Measurements from ENCODE around the gene PARS2.

Gene PARS2

DNA sequence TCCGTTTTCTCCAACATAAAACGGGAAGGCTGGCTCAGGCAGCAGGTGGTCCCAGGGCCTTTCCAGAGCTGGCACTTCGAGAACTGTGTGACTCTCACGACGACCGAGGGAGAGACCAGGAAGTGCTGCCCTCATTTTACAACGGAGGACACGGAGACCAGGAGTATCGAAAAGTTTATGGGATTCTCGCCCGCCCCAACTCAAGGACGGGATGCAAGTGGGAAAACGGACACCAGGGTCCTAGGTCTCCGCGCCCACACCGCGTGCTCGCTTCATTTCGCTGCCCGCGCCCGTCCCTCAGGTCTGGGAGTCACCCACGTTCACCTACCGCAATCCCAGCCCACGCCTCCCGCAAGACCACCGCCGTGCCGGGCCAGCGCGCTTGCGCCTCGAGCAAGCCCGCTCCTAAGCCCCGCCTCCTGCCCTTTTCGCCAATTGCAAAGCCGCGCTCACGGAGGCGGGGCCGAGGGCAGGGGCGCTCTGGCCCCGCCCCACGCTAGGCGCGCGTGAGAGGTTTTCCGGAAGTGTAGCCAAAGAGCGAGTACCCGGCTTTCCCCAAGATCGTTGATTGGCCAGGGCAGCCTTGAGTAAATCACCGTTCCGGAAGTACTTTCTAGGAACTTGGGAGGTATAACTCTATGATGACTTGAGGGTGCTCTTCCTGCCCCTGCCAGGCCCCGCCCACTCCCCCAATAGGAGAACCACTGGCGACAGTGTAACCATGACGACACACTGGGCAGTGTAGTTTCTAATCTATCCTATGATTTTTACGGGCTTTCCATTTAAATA, at the start of gene PARS2:
Gene PARS2, minus strand, starts transcription at position 391 of the 789 bp plus-strand sequence. CDS start 5,362 bp downstream, outside the sequence.
- Histone ChIP-seq H3K4me3 (ENCODE audit: low read depth in 1 of 2, low read length in 1 of 2) (peak within 1 kb of the TSS; percentile 86 to 95), H3K27ac (peak within 1 kb of the TSS; percentile 52), H3K9me3 (no peaks in the 10 kb centered on the region), H3K4me1 (ENCODE audit: control insufficient read depth in 1 of 2, insufficient read depth in 1 of 2, low read depth in 1 of 2, low read length in 1 of 2) (peaks cover 13 to 16% of the 10 kb centered on the region in 2 experiments), H3K36me3 (no peaks in the 10 kb centered on the region), H3K27me3 (no peaks in the 10 kb centered on the region)
- TF ChIP-seq, protein P1, sequence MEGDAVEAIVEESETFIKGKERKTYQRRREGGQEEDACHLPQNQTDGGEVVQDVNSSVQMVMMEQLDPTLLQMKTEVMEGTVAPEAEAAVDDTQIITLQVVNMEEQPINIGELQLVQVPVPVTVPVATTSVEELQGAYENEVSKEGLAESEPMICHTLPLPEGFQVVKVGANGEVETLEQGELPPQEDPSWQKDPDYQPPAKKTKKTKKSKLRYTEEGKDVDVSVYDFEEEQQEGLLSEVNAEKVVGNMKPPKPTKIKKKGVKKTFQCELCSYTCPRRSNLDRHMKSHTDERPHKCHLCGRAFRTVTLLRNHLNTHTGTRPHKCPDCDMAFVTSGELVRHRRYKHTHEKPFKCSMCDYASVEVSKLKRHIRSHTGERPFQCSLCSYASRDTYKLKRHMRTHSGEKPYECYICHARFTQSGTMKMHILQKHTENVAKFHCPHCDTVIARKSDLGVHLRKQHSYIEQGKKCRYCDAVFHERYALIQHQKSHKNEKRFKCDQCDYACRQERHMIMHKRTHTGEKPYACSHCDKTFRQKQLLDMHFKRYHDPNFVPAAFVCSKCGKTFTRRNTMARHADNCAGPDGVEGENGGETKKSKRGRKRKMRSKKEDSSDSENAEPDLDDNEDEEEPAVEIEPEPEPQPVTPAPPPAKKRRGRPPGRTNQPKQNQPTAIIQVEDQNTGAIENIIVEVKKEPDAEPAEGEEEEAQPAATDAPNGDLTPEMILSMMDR (IDR thresholded peaks at IDR 0.05): peak; percentile 32

DNA sequence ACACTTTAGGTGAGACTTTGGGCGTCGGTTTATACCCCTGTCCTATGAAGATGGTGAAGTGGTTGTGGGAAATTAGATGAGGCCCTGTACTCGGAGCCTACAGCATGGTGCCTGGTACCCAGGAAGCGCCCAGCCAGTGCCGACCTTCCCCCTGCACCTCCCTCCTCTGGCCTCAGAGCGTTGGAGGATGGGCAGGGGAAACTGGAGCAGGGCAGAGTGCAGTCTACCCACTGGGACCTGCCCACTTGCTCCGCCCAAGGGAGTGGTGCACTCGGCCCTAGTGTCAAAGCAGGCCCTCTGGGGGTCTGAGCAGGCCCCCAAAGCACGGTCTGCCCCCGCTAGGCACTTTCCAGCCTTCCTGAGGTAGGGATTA, 49.8 kb upstream of the PARS2 start:
- H3K27ac ChIP-seq: no peak overlapping the region
- no peaks in the 10 kb centered on the region for H3K27me3 ChIP-seq
- no peaks in the 10 kb centered on the region for H3K36me3 ChIP-seq
- H3K4me3 ChIP-seq (ENCODE audit: low read depth in 1 of 2, low read length in 1 of 2): no peak overlapping the region
- H3K4me1 ChIP-seq (ENCODE audit: control insufficient read depth in 1 of 2, insufficient read depth in 1 of 2, low read depth in 1 of 2, low read length in 1 of 2): no peaks in the 10 kb centered on the region
- H3K9me3 ChIP-seq: no peaks in the 10 kb centered on the region
- TF ChIP-seq, protein P1 (IDR thresholded peaks at IDR 0.05): no peak

DNA sequence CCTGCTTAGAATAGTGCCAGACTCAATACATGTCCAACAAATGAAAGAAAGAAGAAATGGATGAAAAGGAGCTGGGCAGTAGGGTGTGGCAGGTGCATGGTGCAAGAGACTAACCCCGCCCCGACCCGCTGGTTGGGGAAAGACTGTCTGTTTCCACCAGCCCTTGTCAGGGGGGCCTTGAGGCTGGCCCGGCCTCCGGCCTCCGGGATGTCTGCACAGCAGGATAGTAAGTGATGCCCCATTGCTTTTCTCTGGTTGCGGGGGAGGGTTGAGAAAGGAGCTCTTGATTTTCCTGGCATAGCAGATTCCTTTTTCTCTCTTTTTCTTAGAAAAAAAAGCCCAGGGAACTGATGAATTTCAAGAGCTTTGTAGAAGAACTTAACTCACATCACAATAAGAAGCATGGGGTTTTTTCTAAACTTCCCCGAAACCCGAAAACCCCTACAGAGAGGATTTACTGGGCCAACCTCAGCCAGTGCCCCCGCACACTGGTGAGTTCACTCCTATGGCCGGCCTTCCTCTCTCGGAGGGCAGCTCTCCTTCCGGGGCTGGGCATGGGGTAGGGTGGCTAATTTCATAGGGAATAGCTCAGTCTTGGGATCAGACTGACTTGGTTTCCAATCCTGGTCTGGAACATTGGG, 49.3 kb upstream of the PARS2 start:
- Histone ChIP-seq H3K4me3 (ENCODE audit: low read depth in 1 of 2, low read length in 1 of 2) (no peak overlapping the region), H3K27ac (no peak overlapping the region), H3K4me1 (ENCODE audit: control insufficient read depth in 1 of 2, insufficient read depth in 1 of 2, low read depth in 1 of 2, low read length in 1 of 2) (no peaks in the 10 kb centered on the region), H3K27me3 (no peaks in the 10 kb centered on the region), H3K36me3 (no peaks in the 10 kb centered on the region), H3K9me3 (no peaks in the 10 kb centered on the region)
- TF ChIP-seq, protein P1 (IDR thresholded peaks at IDR 0.05): no peak

DNA sequence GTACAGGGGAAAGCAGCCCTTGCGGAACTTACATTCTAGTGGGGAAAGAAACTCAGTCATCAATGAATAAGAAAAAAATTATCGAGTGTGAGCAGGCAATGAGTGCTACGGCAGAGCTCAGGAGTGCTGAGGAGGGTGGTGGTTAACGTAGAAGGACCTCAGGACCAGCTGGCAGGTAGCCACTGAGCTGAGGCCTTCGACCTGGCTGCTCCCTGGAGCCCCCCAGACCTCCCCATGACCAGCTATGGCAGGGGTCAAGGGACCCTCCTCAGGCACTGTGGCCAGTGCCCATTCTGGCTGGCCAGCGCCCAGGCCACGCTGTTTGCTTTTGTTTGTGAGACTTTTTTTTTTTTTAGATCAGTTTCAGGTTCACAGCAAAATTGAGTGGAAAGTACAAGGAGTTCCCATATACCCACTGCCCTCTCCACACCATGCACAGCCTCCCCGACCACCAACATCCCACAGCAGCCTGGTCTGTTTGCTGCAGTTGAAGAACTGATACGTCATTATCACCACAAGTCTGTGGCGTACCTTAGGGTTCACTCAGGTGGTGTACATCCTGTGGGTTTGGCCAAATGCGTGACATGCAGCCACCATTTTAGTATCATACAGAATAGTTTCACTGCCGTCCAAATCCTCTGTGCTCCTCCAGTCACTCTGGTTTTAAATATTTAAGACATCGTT, 48.6 kb upstream of the PARS2 start:
- Histone ChIP-seq H3K9me3 (no peaks in the 10 kb centered on the region), H3K36me3 (no peaks in the 10 kb centered on the region), H3K27me3 (no peaks in the 10 kb centered on the region), H3K27ac (no peak overlapping the region), H3K4me1 (ENCODE audit: control insufficient read depth in 1 of 2, insufficient read depth in 1 of 2, low read depth in 1 of 2, low read length in 1 of 2) (no peaks in the 10 kb centered on the region), H3K4me3 (ENCODE audit: low read depth in 1 of 2, low read length in 1 of 2) (no peak overlapping the region)
- TF ChIP-seq, protein P1 (IDR thresholded peaks at IDR 0.05): no peak

DNA sequence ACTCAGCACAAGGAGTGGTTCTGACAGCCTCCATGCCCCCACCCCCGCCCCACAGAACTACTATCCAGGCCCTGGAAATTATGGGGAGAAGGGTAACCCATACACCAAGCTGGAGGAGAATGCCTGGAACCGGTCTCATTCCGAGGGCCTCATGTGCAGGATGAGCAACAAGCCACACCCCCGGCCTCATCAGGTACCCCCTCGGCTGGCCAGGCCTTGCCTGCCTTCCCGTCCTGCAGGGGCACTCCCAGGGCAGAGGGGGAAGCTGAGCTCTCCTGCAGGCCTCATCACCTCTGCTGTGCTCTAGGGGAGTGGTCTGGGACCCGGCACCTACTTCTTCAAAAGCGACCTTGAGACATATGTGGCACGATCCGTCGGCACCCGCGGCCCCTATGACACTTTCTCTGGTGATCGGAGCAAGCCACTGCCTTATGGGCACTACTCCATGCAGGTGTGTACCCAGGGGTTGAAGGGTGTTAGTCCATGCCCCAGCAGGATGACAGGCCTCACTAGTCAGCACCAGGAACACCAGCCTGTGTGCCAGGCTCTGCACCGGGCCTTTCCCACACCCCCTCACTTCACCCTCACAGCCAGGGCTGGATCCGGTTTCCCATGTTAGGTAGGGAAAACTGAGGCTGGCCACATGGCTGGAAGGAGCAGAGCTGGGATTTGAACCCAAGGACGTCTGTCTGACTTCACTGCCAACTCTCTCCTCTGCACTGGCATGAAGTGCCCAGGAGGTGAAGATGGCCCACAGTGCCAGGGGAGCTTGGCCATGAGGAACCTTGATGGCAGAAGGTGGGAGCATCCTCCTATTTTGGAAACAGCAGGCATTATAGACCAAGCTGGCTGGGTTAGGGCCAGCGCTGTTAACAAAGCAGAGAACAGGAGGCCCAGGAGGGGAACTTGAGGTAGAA, 47.7 kb upstream of the PARS2 start:
- H3K27me3 ChIP-seq: no peaks in the 10 kb centered on the region

More for the DNA sequence above, 47.7 kb upstream of the PARS2 start:
- TF ChIP-seq, protein P1 (IDR thresholded peaks at IDR 0.05): no peak
- H3K4me1 ChIP-seq (ENCODE audit: control insufficient read depth in 1 of 2, insufficient read depth in 1 of 2, low read depth in 1 of 2, low read length in 1 of 2): no peaks in the 10 kb centered on the region
- H3K27ac ChIP-seq: no peak overlapping the region
- H3K4me3 ChIP-seq (ENCODE audit: low read depth in 1 of 2, low read length in 1 of 2): no peak overlapping the region
- H3K36me3 ChIP-seq: no peaks in the 10 kb centered on the region
- H3K9me3 ChIP-seq: no peaks in the 10 kb centered on the region

Measured in neutrophil (primary cell).